BJ (cell line): ENCODE data around the gene SMG6. TPM values are rescaled to one million over a fixed set of nuclear protein-coding genes. Genes with fewer than 3 reads are reported as not detected.

ENCODE experiments used
- CTCF ChIA-PET: fragments of 350-600 bp; formaldehyde crosslinking; extraction: SDS; loops from one replicate; lab custom pipeline; 2021; ENCODE audit warnings: antibody characterized with exemption, inconsistent platforms; lab: Yijun Ruan, JAX
- POLR2A ChIA-PET: fragments of 300-600 bp; sonication (Branson Sonifier 250); formaldehyde crosslinking; extraction: SDS; loops from one replicate; lab custom pipeline; 2021; ENCODE audit warnings: antibody characterized with exemption; lab: Charles Lee
- DNase-seq: peaks from one replicate; pipeline ENCODE4 v3.0.0-alpha.2; 2011; ENCODE audit warnings: low read depth
- H3K27me3 ChIP-seq: 2 replicates; pipeline ENCODE4 v1.6.0; 2011; ENCODE audit warnings: low read length; ENCODE audit not compliant: control insufficient read depth, insufficient read depth
- H3K36me3 ChIP-seq: 2 replicates; pipeline ENCODE4 v1.5.1; 2011; ENCODE audit warnings: low read length; ENCODE audit not compliant: control insufficient read depth, insufficient read depth
- H3K4me3 ChIP-seq: 2 replicates; pipeline ENCODE4 v1.5.1; 2011; ENCODE audit warnings: low read depth, mild to moderate bottlenecking, control low read depth, low read length
- CTCF ChIP-seq: IDR thresholded peaks from 2 replicates; pipeline ENCODE4 v1.5.1; 2011; ENCODE audit warnings: low read depth, mild to moderate bottlenecking, control low read depth, inconsistent platforms, low read length, moderate library complexity; ENCODE audit not compliant: insufficient read depth
- polyA plus RNA-seq: library from polyadenylated mRNA; depleted of rRNA; stranded (reverse); fragments of >200 nt; gene quantifications from 2 replicates; pipeline ENCODE4 v1.2.3, GENCODE V29; 2011

SMG6 gene
- polyA plus RNA-seq, 1 experiment: 29.7 TPM

GRCh38 chr17:2212400-2212981 lies 91.1 kb downstream of the SMG6 start:
- DNase-seq: peak; percentile 78
- H3K4me3 ChIP-seq: no peak overlapping the region
- POLR2A ChIA-PET: interaction anchor here (1.0 kb wide), 1 partner anchor 33 kb away, joined by 3 read pairs; no protein-coding TSS in a partner anchor
- peaks cover 1% of the 10 kb centered on the region for H3K36me3 ChIP-seq
- CTCF ChIA-PET: interaction anchor here (1.3 to 2.6 kb wide), 4 partner anchors 30 to 158 kb away, joined by 4 to 7 read pairs (median 6); partner anchors contain the start of gene HIC1
- TF ChIP-seq CTCF: no peak
- no peaks in the 10 kb centered on the region for H3K27me3 ChIP-seq

GRCh38 chr17:2211661-2212399 lies 91.8 kb downstream of the SMG6 start:
- no peak for TF ChIP-seq CTCF
- CTCF ChIA-PET: no interaction called here
- no peak overlapping the region for H3K4me3 ChIP-seq
- no peak for DNase-seq
- no peaks in the 10 kb centered on the region for H3K27me3 ChIP-seq
- H3K36me3 ChIP-seq: peaks cover 1% of the 10 kb centered on the region
- POLR2A ChIA-PET: no interaction called here

- DNase-seq: no peak
- POLR2A ChIA-PET: interaction anchor here (0.6 kb wide), 1 partner anchor 153 kb away, joined by 3 read pairs; no protein-coding TSS in a partner anchor
- CTCF ChIA-PET: interaction anchor here (1.6 kb wide), 1 partner anchor 120 kb away, joined by 4 read pairs; no protein-coding TSS in a partner anchor
- H3K4me3 ChIP-seq: no peak overlapping the region
- no peaks in the 10 kb centered on the region for H3K27me3 ChIP-seq
- H3K36me3 ChIP-seq: peaks cover 1% of the 10 kb centered on the region
- TF ChIP-seq CTCF: no peak
Measured at GRCh38 chr17:2210726-2211125, 92.9 kb downstream of the SMG6 start.

- peaks cover 3% of the 10 kb centered on the region for H3K36me3 ChIP-seq
- H3K27me3 ChIP-seq: no peaks in the 10 kb centered on the region
- CTCF ChIA-PET: no interaction called here
- DNase-seq: no peak
- no peak for TF ChIP-seq CTCF
- POLR2A ChIA-PET: no interaction called here
- H3K4me3 ChIP-seq: no peak overlapping the region
Measured at GRCh38 chr17:2207815-2208515, 95.6 kb downstream of the SMG6 start.

- H3K36me3 ChIP-seq: peaks cover 3% of the 10 kb centered on the region; the same call in 1 of the 2 replicates
- ChIA-PET CTCF (interaction anchor here (1.9 kb wide), 1 partner anchor 40 kb away, joined by 6 read pairs; no protein-coding TSS in a partner anchor), POLR2A (no interaction called here)
- no peak for TF ChIP-seq CTCF
- no peaks in the 10 kb centered on the region for H3K27me3 ChIP-seq
- H3K4me3 ChIP-seq: no peak overlapping the region
- no peak for DNase-seq
Measured at GRCh38 chr17:2204393-2204792, 99.2 kb downstream of the SMG6 start.
